ENCODE results near the gene MRLN. TPM values are rescaled to one million over a fixed set of nuclear protein-coding genes. Genes with fewer than 3 reads are reported as not detected.

MRLN gene
- total RNA-seq, result not detected
- not detected for total RNA-seq (2013)

- Mint-ChIP-seq H3K27ac (no peak within 1 kb of the TSS), H3K4me3 (no peak within 1 kb of the TSS), H3K9me3 (no peaks in the 10 kb centered on the region), H3K4me1 (no peaks in the 10 kb centered on the region), H3K36me3 (no peaks in the 10 kb centered on the region), H3K27me3 (ENCODE audit: low read depth in 2 of 2) (peaks cover 0 to 5% of the 10 kb centered on the region in 2 donors)
- Histone ChIP-seq H3K27ac (ENCODE audit: low read length) (no peak within 1 kb of the TSS), H3K27me3 (ENCODE audit: control insufficient read depth, insufficient read depth, low read length) (no peaks in the 10 kb centered on the region), H3K4me1 (ENCODE audit: control insufficient read depth, insufficient read depth, low read length) (no peaks in the 10 kb centered on the region), H3K9me3 (ENCODE audit: control insufficient read depth, insufficient read depth, low read length) (no peaks in the 10 kb centered on the region), H3K36me3 (ENCODE audit: control insufficient read depth, insufficient read depth, low read length) (no peaks in the 10 kb centered on the region), H3K4me3 (ENCODE audit: low read length) (no peak within 1 kb of the TSS)
- no peak for DNase-seq
- intact Hi-C loops (cut with micrococcal nuclease), result no loop called here
- ATAC-seq, result no peak
- no peak for TF ChIP-seq CTCF (IDR thresholded peaks at IDR 0.05)
- WGBS (ENCODE audit: insufficient coverage), result 74% methylated on average over 3 of the region's 3 CpGs
Observed at GRCh38 chr10:59753267-59753666, at the start of gene MRLN. Gene MRLN (minus strand): TSS chr10:59753455.

GRCh38 chr10:59801171-59801570 is 47.9 kb upstream of the MRLN start:
- 95% methylated on average over 2 of the region's 2 CpGs for WGBS (ENCODE audit: insufficient coverage)
- Mint-ChIP-seq H3K4me1 (peaks cover 6 to 16% of the 10 kb centered on the region in 2 donors), H3K27ac (peak overlapping the region in 1 of 2 donors; percentile 2), H3K27me3 (ENCODE audit: low read depth in 2 of 2) (no peaks in the 10 kb centered on the region), H3K4me3 (no peak overlapping the region), H3K9me3 (no peaks in the 10 kb centered on the region), H3K36me3 (peaks cover 12% of the 10 kb centered on the region)
- TF ChIP-seq CTCF (IDR thresholded peaks at IDR 0.05), result no peak
- Histone ChIP-seq H3K27me3 (ENCODE audit: control insufficient read depth, insufficient read depth, low read length) (no peaks in the 10 kb centered on the region), H3K4me1 (ENCODE audit: control insufficient read depth, insufficient read depth, low read length) (no peaks in the 10 kb centered on the region), H3K36me3 (ENCODE audit: control insufficient read depth, insufficient read depth, low read length) (peaks cover 46% of the 10 kb centered on the region), H3K9me3 (ENCODE audit: control insufficient read depth, insufficient read depth, low read length) (no peaks in the 10 kb centered on the region), H3K4me3 (ENCODE audit: low read length) (no peak overlapping the region), H3K27ac (ENCODE audit: low read length) (no peak overlapping the region)
- no peak for DNase-seq
- ATAC-seq, result no peak
- intact Hi-C loops (cut with micrococcal nuclease), result no loop called here

GRCh38 chr10:59799421-59799820 is 46.2 kb upstream of the MRLN start:
- no peak for TF ChIP-seq CTCF (IDR thresholded peaks at IDR 0.05)
- ATAC-seq, result no peak
- DNase-seq, result no peak
- H3K4me3 Mint-ChIP-seq, result no peak overlapping the region
- H3K27ac Mint-ChIP-seq, result no peak overlapping the region
- H3K27me3 Mint-ChIP-seq (ENCODE audit: low read depth in 2 of 2), result no peaks in the 10 kb centered on the region
- WGBS (ENCODE audit: insufficient coverage), result 95% methylated on average over 1 of the region's 1 CpG
- H3K27ac ChIP-seq (ENCODE audit: low read length), result no peak overlapping the region
- intact Hi-C loops (cut with micrococcal nuclease), result no loop called here
- peaks cover 15 to 21% of the 10 kb centered on the region in 2 donors for H3K4me1 Mint-ChIP-seq
- H3K36me3 ChIP-seq (ENCODE audit: control insufficient read depth, insufficient read depth, low read length), result peaks cover 29% of the 10 kb centered on the region
- no peaks in the 10 kb centered on the region for H3K27me3 ChIP-seq (ENCODE audit: control insufficient read depth, insufficient read depth, low read length)
- H3K4me1 ChIP-seq (ENCODE audit: control insufficient read depth, insufficient read depth, low read length), result no peaks in the 10 kb centered on the region
- H3K9me3 Mint-ChIP-seq, result no peaks in the 10 kb centered on the region
- H3K4me3 ChIP-seq (ENCODE audit: low read length), result no peak overlapping the region
- H3K36me3 Mint-ChIP-seq, result peaks cover 7% of the 10 kb centered on the region
- H3K9me3 ChIP-seq (ENCODE audit: control insufficient read depth, insufficient read depth, low read length), result no peaks in the 10 kb centered on the region

- ATAC-seq, result no peak
- Mint-ChIP-seq H3K27ac (no peak overlapping the region), H3K27me3 (ENCODE audit: low read depth in 2 of 2) (no peaks in the 10 kb centered on the region), H3K9me3 (no peaks in the 10 kb centered on the region), H3K4me1 (peaks cover 5 to 11% of the 10 kb centered on the region in 2 donors), H3K36me3 (peaks cover 11% of the 10 kb centered on the region), H3K4me3 (no peak overlapping the region)
- Histone ChIP-seq H3K27me3 (ENCODE audit: control insufficient read depth, insufficient read depth, low read length) (no peaks in the 10 kb centered on the region), H3K4me3 (ENCODE audit: low read length) (no peak overlapping the region), H3K36me3 (ENCODE audit: control insufficient read depth, insufficient read depth, low read length) (peaks cover 45% of the 10 kb centered on the region), H3K4me1 (ENCODE audit: control insufficient read depth, insufficient read depth, low read length) (no peaks in the 10 kb centered on the region), H3K9me3 (ENCODE audit: control insufficient read depth, insufficient read depth, low read length) (no peaks in the 10 kb centered on the region), H3K27ac (ENCODE audit: low read length) (no peak overlapping the region)
- no peak for DNase-seq
- no peak for TF ChIP-seq CTCF (IDR thresholded peaks at IDR 0.05)
- intact Hi-C loops (cut with micrococcal nuclease), result no loop called here
- 90% methylated on average over 2 of the region's 2 CpGs for WGBS (ENCODE audit: insufficient coverage)
Observed at GRCh38 chr10:59793919-59794318, 40.7 kb upstream of the MRLN start.
